GM18870 (cell line): ENCODE measurements around the gene JAZF1.
"Not testable (repeated sequence)": the region's sequence is repeated elsewhere in the genome, so short reads cannot be mapped to it uniquely, and the experiment has no call there.

Experiments used
- ATAC-seq: cut with Tn5 transposase; IDR thresholded peaks from one replicate; pipeline ENCODE4 v1.9.1; 2021; ENCODE audit warnings: moderate library complexity; ENCODE audit not compliant: unreplicated experiment

The JAZF1 gene

DNA sequence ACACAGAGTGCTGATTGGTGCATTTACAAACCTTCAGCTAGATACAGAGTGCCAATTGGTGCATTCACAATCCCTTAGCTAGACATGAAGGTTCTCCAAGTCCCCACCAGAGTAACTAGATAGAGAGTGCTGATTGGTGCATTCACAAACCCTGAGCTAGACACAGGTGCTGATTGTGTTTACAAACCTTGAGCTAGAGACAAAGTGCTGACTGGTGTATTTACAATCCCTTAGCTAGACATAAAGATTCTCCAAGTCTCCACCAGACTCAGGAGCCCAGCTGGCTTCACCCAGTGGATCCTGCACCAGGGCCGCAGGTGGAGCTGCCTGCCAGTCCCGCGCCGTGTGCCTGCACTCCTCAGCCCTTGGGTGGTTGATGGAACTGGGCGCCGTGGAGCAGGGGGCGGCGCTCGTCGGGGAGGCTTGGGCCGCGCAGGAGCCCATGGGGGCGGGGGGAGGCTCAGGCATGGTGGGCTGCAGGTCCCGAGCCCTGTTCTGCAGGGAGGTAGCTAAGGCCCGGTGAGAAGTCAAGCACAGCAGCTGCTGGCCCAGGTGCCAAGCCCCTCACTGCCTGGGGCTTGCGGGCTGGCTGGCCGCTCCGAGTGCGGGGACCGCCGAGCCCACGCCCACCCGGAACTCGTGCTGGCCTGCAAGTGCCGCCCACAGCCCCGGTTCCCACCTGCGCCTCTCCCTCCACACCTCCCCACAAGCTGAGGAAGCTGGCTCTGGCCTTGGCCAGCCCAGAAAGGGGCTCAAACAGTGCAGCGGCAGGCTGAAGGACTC lies 323.7 kb downstream of the JAZF1 start:
- not testable (repeated sequence) for ATAC-seq

DNA sequence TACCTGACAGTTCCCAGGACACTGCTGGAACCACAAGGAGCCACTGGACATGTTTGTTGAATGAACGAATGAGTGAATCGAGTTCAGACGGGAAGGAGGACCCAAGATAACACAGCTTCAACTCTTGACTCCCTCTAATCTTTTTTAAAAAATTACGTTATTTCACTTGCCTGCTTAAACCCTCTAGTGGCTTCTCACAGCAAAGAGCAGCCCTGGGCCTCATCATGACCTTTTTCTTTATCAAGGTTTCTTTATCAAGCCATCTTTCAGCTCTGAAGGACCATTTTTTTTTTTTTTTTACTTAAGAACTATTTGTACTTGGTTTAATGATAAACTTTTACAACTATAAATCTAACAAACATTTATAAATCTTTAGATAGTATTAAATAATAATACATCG lies 330.1 kb downstream of the JAZF1 start:
- no peak for ATAC-seq

DNA sequence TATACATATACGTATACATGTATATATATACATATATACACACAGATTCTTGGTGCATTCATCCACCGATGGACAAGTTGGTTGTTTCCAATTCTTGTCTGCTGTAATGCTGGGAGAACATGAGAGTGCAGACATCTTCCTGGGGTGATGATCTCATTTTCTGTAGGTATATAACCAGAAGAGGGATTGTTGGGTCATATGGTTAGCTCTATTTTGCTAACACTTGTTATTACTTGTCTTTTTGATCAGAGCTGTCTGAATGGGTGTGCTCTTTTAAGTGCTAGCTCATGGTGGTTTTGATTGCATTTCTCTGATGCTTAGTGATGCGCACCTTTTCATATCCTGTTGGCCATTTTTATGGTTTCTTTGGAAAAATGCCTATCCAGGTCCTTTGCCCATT lies 334.2 kb downstream of the JAZF1 start:
- no peak for ATAC-seq

DNA sequence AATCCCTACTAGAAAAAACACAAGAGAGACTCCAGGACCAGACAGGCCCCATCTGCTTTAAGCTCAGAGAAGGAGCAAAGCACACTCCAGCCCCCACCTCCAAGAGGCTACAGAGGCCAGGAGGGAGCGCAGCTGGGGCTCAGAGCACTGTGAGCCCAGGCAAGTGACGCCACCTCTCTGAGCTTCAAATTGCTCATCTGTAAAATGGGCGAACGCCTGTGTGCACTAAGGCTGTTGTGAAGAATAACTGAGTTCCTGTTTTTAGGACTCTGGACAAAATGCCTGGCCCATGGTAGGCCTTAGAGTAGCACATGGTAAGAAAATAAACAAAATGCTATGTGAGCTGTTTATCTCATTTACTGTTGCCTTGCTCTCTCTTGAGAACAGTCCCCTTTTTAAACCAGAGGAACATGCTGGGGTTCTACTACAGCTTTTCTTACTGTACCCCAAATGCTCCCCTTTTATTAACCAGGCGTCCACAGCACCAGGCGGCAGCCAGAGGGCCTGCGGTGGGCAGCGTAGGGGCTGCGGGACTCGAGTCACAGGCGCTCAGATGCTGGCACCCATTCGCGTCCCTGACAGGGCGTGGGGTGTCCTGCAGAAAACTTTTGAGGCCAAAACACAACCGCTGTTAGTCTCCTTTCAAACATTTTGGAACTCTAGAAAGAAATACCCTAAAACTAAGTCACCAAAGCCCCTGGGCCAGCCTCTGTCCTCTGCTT lies 336.9 kb downstream of the JAZF1 start:
- ATAC-seq: no peak

DNA sequence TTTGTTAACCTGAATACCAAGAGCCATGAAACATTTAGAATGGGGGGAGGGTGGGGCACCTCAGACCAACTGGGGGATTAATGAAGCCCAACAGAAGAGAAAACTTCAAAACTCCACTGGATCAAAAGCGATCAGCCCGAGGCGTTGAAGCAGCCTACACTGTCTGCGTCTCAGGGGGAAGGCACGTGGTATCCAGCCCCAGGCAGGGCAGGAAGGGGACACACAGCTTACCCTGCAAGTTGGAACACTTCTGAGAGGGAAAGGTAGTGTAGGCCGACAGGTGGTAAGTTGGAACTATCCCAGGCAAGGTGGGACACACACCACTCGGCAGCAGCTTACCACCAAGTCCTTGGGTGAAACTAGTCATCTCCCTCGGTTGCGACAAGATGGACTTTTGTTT lies 337.7 kb downstream of the JAZF1 start:
- no peak for ATAC-seq

GRCh38 chr7:27842094-27842692 lies 338.4 kb downstream of the JAZF1 start:
- no peak for ATAC-seq

DNA sequence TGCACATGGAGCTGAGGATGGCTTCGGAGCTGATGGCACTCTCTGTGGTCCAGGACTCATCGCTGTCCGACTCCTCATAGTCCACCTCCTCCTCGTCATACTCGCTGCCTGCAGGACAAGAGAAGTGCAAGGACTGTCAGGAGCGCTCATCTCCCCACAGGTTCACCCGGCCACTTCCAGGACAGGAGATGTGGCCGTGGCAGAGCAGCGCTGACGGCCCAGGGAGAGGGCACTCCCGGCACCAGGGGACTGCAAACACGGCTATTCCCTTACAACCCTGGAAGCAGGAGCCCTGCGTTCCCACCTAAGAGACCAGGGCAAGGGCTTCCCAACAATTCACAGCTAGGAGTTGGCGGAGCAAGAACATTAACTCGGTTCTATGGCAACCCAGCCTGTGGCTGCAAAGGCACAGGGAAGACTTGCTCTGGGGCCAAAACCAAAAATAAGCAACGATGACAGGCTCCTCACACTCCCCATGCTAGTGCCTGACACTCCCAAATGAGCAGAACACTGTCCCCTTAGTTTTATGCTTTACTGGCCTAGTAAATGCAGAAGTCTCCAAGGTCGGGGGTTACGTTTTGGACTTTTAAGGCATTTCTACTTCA lies 339.7 kb downstream of the JAZF1 start:
- ATAC-seq: no peak

DNA sequence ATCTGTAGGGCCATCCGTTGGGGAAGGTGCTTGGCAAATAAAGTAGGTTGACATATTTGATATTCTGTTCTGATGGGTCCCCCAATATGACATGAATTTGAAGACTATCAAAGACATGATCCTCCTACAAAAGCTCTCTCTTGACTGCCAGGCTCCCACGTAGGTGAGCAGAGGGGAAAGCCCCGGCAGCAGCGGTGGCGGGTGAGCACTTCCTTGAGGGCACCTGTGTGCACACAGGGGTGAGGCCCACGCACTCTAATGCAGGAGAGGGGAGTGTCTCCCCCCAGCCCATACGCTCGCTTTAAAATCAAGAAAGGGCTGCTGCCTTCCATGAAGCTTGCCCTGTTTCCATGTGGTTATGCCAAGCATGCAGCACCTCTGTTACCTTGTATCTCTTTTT lies 340.3 kb downstream of the JAZF1 start:
- ATAC-seq: no peak

GRCh38 chr7:27839099-27839498 lies 341.5 kb downstream of the JAZF1 start:
- ATAC-seq: no peak

GRCh38 chr7:27836536-27836935 lies 344.1 kb downstream of the JAZF1 start:
- ATAC-seq: no peak

GRCh38 chr7:27835376-27835775 lies 345.2 kb downstream of the JAZF1 start:
- no peak for ATAC-seq

GRCh38 chr7:27834179-27834921 lies 346.2 kb downstream of the JAZF1 start:
- ATAC-seq: no peak

GRCh38 chr7:27826357-27826756 lies 354.2 kb downstream of the JAZF1 start:
- ATAC-seq: no peak

DNA sequence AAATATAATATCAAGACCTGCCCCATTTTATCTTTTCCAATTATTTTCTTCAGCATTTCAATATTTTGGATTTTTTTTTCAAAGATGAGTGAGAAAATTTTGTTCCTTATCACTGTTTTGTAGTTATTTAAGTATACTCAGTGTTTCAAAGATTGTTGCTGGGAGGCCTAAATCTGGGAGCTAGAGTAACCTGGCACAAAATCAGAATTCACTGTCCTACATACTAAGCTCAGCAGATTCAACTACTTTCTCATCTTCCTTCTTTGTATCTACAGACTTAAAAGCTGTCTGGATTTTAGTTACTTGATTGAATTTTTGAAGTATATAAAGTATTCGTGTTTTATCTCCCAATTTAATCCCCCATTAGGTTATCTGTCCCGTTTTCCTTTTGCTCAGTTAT lies 354.7 kb downstream of the JAZF1 start:
- no peak for ATAC-seq

DNA sequence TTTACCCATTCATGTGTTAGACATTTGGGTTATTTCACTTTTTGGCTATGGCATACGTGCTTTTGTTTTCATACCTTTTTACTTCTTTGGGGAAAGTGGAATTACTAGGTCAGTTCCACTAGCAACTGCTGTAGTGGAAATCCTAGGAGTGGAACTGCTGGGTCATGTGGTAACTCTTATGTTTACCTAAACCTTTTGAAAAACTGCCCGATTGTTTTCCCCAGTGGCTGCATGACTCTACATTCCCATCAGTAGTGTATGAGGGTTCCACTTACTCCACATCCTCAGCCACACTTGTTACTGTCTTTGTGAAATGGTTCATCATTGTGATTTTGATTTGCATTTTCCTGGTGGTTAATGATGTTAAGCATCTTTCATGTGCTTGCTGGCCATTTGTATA lies 358.4 kb downstream of the JAZF1 start:
- ATAC-seq: no peak

GRCh38 chr7:27812706-27813105 lies 367.9 kb downstream of the JAZF1 start:
- no peak for ATAC-seq

DNA sequence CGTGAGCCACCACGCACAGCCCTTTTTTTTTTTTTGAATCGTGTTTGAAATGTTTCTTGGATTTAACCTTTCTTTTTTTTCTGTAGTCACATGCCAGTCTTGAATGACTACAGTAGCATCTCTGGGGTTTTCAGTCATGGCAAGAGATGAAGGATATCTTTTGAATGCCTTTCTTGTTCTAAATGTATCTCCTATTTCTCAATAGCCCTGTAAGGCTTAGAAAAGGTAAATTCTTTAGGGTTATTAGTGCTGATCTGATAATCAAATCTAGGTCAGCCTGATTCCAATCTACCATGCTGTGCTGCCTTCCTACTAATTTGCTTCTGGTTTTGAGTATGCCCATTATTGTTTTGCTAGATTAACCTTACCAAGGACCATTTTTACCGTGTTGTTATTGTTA lies 370.4 kb downstream of the JAZF1 start:
- ATAC-seq: no peak

- no peak for ATAC-seq
Measured at GRCh38 chr7:27808626-27809025, 372.0 kb downstream of the JAZF1 start.

DNA sequence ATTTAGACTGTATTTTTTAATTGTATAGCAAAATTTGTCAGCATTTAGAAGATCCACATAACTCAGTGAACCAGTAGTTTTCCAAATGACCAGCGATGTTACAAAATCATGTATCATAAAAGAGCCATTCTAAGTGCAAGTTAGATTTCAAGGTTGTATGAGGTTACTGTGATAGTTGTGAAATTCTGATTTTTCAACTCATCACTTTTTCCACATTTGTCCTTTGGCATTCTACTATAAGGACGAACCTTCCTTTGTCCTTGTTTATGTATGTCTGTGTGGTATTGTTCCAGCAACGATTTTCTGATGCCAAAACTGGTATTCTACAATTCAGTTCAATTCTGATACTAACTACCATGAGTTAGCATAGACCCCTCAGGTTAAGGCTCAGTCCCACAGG lies 376.5 kb downstream of the JAZF1 start:
- no peak for ATAC-seq

DNA sequence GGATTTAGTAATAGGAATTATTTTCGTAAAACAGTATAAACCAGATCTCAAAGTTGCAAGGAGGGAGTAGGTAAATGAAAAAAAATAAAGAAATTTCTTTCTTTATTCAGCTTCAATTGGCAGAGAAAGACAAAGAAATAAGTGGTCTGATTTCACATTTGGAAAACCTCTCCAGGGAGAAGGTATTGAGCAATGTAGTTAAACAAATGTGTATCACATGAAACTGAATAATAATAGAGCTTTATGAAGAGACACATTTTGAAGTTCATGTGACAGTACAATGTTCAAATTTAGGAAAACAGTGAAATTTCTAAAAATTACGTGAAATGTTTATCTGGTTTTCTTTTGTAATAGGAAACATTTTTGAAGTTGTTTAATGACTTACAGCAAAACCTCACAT lies 377.6 kb downstream of the JAZF1 start:
- no peak for ATAC-seq

DNA sequence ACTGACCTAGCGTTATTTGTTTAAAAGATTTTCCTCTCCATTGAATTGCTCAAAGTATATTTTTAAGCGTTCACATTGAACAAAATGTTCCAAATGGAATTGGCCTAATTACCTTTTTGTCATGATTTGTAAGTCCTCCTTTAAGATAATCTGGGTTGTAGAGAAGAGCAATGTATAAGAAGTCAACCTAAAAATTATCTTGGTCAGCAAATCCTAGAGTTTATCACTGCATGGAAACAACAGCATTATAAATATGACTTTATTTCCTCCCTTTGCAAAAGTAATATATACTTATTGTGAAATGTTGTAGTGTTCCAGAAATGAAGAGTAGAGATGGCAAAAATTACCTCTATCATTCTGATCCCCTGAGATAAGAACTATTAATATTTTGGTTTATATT lies 381.4 kb downstream of the JAZF1 start:
- no peak for ATAC-seq
